WERI-Rb-1 (cell line): ENCODE data around the gene UHMK1.
A peak's percentile ranks its signal among the peaks of the same experiment; 100 is the strongest.
"Not testable (repeated sequence)": the region's sequence is repeated elsewhere in the genome, so short reads cannot be mapped to it uniquely, and the experiment has no call there.

Experiments
- DNase-seq: peaks from one replicate; pipeline ENCODE4 v3.0.0-alpha.2; 2020
- H3K27ac ChIP-seq: fragments of 250-450 bp; sonication (Bioruptor Pico); 2 replicates; pipeline ENCODE4 v1.5.1; 2020; ENCODE audit warnings: mild to moderate bottlenecking, moderate library complexity
- H3K27me3 ChIP-seq: fragments of 250-450 bp; sonication (Bioruptor Pico); 2 replicates; pipeline ENCODE4 v1.5.1; 2021; ENCODE audit warnings: mild to moderate bottlenecking, low read depth, moderate library complexity; ENCODE audit not compliant: insufficient read depth, severe bottlenecking
- H3K36me3 ChIP-seq: fragments of 250-450 bp; sonication (Bioruptor Pico); 2 replicates; pipeline ENCODE4 v1.5.1; 2020; ENCODE audit warnings: mild to moderate bottlenecking, moderate library complexity
- H3K4me3 ChIP-seq: 2 replicates; pipeline ENCODE4 v1.5.1; 2011; ENCODE audit warnings: low read depth, mild to moderate bottlenecking, control low read depth, low read length
- H3K9me3 ChIP-seq: fragments of 250-450 bp; sonication (Bioruptor Pico); 2 replicates; pipeline ENCODE4 v1.5.1; 2021; ENCODE audit warnings: mild to moderate bottlenecking, moderate library complexity; ENCODE audit not compliant: severe bottlenecking
- TF ChIP-seq, protein P1 (sequence below): IDR thresholded peaks from 2 replicates; pipeline ENCODE4 v1.5.1; 2011; ENCODE audit warnings: low read depth, mild to moderate bottlenecking, control low read depth, inconsistent platforms, low read length

Gene UHMK1

DNA sequence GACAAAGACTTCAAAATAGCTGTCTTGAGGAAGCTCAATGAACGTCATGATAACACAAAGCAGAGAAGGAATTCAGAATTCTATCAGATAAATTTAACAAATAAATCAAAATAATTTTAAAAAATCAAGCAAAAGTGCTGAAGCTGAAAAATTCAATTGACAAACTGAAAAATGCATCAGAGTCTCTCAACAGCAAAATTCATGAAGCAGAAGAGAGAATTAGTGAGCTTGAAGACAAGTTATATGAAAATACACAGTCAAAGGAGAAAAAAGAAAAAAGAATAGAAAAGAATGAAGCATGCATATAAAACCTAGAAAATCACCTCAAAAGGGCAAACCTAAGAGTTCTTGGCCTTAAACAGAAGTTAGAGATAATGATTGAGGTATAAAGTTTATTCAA, 21.0 kb upstream of the UHMK1 start:
- H3K36me3 ChIP-seq: no peaks in the 10 kb centered on the region
- H3K27ac ChIP-seq: no peak overlapping the region
- TF ChIP-seq, protein P1, sequence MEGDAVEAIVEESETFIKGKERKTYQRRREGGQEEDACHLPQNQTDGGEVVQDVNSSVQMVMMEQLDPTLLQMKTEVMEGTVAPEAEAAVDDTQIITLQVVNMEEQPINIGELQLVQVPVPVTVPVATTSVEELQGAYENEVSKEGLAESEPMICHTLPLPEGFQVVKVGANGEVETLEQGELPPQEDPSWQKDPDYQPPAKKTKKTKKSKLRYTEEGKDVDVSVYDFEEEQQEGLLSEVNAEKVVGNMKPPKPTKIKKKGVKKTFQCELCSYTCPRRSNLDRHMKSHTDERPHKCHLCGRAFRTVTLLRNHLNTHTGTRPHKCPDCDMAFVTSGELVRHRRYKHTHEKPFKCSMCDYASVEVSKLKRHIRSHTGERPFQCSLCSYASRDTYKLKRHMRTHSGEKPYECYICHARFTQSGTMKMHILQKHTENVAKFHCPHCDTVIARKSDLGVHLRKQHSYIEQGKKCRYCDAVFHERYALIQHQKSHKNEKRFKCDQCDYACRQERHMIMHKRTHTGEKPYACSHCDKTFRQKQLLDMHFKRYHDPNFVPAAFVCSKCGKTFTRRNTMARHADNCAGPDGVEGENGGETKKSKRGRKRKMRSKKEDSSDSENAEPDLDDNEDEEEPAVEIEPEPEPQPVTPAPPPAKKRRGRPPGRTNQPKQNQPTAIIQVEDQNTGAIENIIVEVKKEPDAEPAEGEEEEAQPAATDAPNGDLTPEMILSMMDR: no peak
- H3K27me3 ChIP-seq: no peaks in the 10 kb centered on the region
- no peak for DNase-seq
- peaks cover 15% of the 10 kb centered on the region for H3K9me3 ChIP-seq
- H3K4me3 ChIP-seq: no peak overlapping the region

DNA sequence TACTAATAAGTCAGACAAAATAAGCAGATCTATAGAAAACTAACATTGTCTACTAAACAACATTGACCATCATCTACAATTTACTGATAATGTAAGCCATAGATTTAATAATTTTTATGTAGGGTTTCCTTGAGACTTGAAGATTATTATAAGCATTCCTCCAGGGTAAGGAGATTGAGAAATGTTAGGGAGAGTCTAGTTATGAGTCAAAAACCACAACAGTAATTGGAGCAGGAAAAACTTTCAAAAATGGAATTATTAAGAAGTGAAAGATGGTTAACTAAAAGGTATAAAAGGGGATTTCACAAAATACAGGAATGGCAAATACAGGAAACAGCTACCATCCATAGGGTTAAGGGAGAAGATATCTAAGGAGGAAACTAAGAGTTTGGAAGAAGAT, 12.4 kb upstream of the UHMK1 start:
- H3K36me3 ChIP-seq: no peaks in the 10 kb centered on the region
- no peaks in the 10 kb centered on the region for H3K27me3 ChIP-seq
- no peaks in the 10 kb centered on the region for H3K9me3 ChIP-seq
- H3K4me3 ChIP-seq: no peak overlapping the region
- DNase-seq: no peak
- TF ChIP-seq, protein P1: no peak
- no peak overlapping the region for H3K27ac ChIP-seq

DNA sequence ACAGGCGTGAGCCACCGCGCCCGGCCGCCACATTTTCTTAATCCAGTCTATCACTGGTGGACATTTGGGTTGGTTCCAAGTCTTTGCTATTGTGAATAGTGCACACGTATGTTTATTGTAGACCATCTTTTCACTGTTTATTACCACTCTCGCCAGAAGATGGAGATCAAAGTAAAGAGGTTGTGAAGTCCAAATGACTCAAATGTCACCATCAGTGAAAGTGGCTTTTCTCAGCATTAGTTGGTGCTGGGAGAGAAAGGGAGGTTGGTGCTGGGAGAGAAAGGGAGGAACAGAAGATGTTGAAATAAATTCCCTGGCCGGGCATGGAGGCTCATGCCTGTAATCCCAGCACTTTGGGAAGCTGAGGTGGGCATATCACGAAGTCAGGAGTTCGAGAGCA, 10.4 kb upstream of the UHMK1 start:
- H3K9me3 ChIP-seq: no peaks in the 10 kb centered on the region
- no peak overlapping the region for H3K4me3 ChIP-seq
- DNase-seq: no peak
- H3K27me3 ChIP-seq: peaks cover 4% of the 10 kb centered on the region
- H3K27ac ChIP-seq: no peak overlapping the region
- no peaks in the 10 kb centered on the region for H3K36me3 ChIP-seq
- TF ChIP-seq, protein P1: no peak

DNA sequence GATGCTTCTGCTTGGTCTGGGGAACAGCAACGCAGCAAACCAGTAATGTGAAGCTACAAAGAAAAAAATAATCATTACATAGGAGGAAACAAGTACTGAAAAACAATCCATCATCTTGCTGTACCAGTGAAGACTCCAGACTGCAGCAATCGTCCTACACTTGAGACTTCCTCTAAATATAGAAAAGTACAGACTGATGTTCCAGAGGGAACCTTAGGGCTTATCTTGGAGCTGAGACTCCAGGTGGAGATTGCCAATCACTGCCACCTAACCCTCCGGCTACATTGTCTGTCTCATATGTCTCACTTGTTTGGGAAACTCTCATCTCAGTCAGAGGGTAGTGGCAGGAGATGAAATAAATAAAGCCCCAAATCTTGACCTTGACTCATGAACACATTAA, 9.4 kb upstream of the UHMK1 start:
- TF ChIP-seq, protein P1: no peak
- H3K27me3 ChIP-seq: peaks cover 7% of the 10 kb centered on the region
- no peaks in the 10 kb centered on the region for H3K9me3 ChIP-seq

DNA sequence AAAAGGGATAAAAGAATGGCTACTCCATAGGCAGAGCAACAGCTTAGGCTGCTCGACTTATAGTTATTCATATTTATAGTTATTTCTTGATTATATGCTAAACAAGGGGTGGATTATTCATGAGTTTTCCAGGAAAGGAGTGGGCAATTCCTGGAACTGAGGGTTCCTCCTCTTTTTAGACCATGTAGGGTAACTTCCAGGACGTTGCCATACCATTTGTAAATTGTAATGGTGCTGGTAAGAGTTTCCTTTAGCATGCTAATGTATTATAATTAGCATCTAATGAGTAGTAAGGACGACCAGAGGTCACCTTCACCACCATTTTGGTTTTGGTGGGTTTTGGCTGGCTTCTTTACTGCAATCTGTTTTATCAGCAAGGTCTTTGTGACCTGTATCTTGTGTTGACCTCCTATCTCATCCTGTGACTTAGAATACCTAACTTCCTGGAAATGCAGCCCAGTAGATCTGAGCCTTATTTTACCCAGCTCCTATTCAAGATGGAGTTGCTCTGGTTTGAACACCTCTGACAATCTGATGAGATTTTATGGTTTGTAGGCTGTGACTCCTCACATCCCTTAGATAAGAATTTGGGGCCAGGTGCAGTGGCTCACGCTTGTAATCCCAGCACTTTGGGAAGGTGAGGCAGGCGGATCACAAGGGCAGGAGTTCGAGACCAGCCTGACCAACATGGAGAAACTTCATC, 1.9 kb upstream of the UHMK1 start:
- not testable (repeated sequence) for H3K27ac ChIP-seq, H3K9me3 ChIP-seq, DNase-seq, H3K4me3 ChIP-seq, H3K27me3 ChIP-seq
- H3K36me3 ChIP-seq: peaks cover 18% of the 10 kb centered on the region

More for the DNA sequence above, 9.4 kb upstream of the UHMK1 start:
- no peak for DNase-seq
- H3K27ac ChIP-seq: no peak overlapping the region
- H3K4me3 ChIP-seq: no peak overlapping the region
- H3K36me3 ChIP-seq: no peaks in the 10 kb centered on the region

DNA sequence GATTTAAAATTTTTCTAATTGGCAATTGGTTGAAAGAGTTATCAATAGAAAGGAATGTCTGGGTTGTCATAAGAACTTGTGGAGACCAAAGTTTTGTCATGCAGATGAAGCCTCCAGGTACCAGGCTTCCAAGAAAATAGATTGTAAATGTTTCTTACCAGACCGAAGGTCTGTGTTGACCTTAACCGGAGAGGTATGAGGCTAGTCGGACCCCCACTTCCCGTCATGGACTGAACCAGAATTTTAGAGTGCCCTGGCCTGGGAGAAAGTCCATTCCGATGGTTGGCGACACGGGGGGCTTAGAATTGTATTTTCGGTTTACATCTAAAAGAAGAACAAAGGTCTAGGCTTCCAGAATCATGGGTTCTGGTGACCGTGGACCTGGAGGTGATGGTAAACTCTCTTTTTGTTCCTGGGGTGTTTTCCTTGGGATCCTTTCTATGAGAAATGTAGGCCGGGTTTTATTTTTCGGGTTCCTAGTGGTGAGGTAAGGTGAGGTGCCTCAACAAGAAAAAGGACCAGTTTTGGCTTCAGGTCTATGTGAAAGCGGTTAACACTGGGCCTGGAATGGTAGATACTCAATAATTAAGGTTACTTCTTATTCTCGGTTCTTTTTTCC, 405 bp upstream of the UHMK1 start:
- peaks cover 8% of the 10 kb centered on the region for H3K9me3 ChIP-seq
- TF ChIP-seq, protein P1: no peak
- peaks cover 4% of the 10 kb centered on the region for H3K27me3 ChIP-seq
- DNase-seq: no peak
- peak overlapping the region; percentile 75 for H3K27ac ChIP-seq
- peak overlapping the region; percentile 88 for H3K4me3 ChIP-seq
- peaks cover 32% of the 10 kb centered on the region for H3K36me3 ChIP-seq
